Measurements from ENCODE around the gene TMCC2.

Gene TMCC2

DNA sequence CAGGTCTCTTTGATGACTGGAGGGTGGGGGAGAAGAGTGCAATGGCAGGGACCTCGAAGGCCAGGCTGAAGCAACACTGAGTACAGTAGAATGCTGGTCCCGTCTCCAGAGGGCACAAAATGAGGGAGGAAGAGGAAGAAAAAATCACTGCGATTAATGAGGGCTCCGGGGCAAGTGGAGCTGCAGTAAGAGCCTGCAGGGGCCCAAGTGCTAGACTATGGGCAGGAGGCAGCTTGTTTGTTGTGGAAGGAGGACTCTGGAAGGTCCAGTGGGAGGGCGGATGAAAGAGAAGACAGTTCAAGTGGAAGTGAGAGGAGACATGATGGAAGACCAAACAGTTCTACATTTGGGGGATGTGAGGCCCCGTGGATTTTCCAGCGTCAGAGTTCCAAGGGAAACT is 17.4 kb downstream of the TMCC2 start:
- Histone ChIP-seq H3K4me3 (ENCODE audit: low read length) (no peak overlapping the region), H3K36me3 (replicated peaks; ENCODE audit: insufficient read depth, low read length) (no peaks in the 10 kb centered on the region), H3F3A (ENCODE audit: insufficient read depth, low read length) (peaks cover 26% of the 10 kb centered on the region; the same call in 1 of the 2 replicates), H3K9me2 (replicated peaks; ENCODE audit: insufficient read depth, low read length) (no peaks in the 10 kb centered on the region), H3K79me2 (ENCODE audit: low read length) (peaks cover 85% of the 10 kb centered on the region), H3K4me2 (ENCODE audit: low read depth, low read length) (no peak overlapping the region), H4K20me1 (ENCODE audit: insufficient read depth, low read length) (no peaks in the 10 kb centered on the region), H3K27ac (ENCODE audit: low read length) (no peak overlapping the region), H3K9ac (ENCODE audit: low read length) (no peak overlapping the region), H3K4me1 (ENCODE audit: low read length) (peaks cover 45% of the 10 kb centered on the region), H2AFZ (ENCODE audit: low read length) (no peak overlapping the region), H3K9me3 (replicated peaks; ENCODE audit: insufficient read depth, low read length) (no peaks in the 10 kb centered on the region), H3K27me3 (replicated peaks; ENCODE audit: insufficient read depth, low read length) (no peaks in the 10 kb centered on the region)
- no peak for DNase-seq
- TF ChIP-seq, protein P1, sequence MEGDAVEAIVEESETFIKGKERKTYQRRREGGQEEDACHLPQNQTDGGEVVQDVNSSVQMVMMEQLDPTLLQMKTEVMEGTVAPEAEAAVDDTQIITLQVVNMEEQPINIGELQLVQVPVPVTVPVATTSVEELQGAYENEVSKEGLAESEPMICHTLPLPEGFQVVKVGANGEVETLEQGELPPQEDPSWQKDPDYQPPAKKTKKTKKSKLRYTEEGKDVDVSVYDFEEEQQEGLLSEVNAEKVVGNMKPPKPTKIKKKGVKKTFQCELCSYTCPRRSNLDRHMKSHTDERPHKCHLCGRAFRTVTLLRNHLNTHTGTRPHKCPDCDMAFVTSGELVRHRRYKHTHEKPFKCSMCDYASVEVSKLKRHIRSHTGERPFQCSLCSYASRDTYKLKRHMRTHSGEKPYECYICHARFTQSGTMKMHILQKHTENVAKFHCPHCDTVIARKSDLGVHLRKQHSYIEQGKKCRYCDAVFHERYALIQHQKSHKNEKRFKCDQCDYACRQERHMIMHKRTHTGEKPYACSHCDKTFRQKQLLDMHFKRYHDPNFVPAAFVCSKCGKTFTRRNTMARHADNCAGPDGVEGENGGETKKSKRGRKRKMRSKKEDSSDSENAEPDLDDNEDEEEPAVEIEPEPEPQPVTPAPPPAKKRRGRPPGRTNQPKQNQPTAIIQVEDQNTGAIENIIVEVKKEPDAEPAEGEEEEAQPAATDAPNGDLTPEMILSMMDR (IDR thresholded peaks at IDR 0.05; ENCODE audit: low read length): no peak
- TF ChIP-seq EZH2 (optimal IDR thresholded peaks at IDR 0.05; ENCODE audit: low read depth, low read length) (no peak), EZH2phosphoT487 (IDR thresholded peaks at IDR 0.05; ENCODE audit: low read length) (no peak)

DNA sequence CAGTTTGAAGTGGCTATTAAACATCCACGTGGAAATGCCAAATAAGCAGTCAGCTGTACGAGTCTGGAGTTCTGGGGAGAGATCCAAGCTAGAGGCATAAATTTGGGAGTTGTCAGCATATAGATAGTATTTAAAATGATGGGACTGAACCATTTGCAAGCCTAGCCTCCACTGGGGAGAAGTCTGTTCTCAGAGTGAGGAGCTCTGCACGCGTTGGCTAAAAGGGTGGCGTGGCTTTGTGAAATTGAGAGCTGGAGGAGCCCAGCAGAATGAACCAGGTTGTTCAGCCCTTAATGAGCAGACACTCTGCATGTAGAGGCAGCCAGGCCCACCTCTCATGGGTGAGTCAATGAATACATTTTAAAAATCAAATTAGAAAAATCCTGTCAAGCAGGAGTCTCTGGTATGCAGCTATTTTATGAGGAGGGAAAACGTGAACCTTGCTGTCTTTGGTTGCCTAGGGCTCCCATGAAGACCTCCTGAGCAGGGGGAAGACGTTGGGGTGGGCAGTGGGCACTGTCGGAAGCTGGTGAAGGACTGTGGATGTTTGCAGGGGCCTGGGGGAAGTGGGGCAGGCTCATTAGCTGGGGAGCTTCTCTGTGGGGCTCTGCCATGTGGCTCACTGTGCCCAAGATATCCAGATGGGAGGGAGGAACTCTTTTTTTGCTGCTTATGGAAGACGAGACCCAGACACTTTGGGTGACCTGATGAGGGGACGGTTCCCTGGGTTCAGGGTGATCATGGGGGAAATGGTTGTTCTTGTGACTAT is 18.8 kb downstream of the TMCC2 start:
- Histone ChIP-seq H3K4me1 (ENCODE audit: low read length) (peaks cover 45% of the 10 kb centered on the region), H3K36me3 (replicated peaks; ENCODE audit: insufficient read depth, low read length) (no peaks in the 10 kb centered on the region), H3K79me2 (ENCODE audit: low read length) (peaks cover 85% of the 10 kb centered on the region), H3K9me3 (replicated peaks; ENCODE audit: insufficient read depth, low read length) (no peaks in the 10 kb centered on the region), H2AFZ (ENCODE audit: low read length) (no peak overlapping the region), H3K4me2 (ENCODE audit: low read depth, low read length) (peak overlapping the region; percentile 67), H3F3A (ENCODE audit: insufficient read depth, low read length) (peaks cover 26% of the 10 kb centered on the region; the same call in 1 of the 2 replicates), H3K27ac (ENCODE audit: low read length) (peak overlapping the region; percentile 72; the same call in 1 of the 2 replicates), H4K20me1 (ENCODE audit: insufficient read depth, low read length) (no peaks in the 10 kb centered on the region), H3K27me3 (replicated peaks; ENCODE audit: insufficient read depth, low read length) (no peaks in the 10 kb centered on the region), H3K4me3 (ENCODE audit: low read length) (no peak overlapping the region), H3K9ac (ENCODE audit: low read length) (peak overlapping the region; percentile 36; the same call in 1 of the 2 replicates), H3K9me2 (replicated peaks; ENCODE audit: insufficient read depth, low read length) (no peaks in the 10 kb centered on the region)
- TF ChIP-seq, protein P1 (IDR thresholded peaks at IDR 0.05; ENCODE audit: low read length): no peak
- TF ChIP-seq EZH2phosphoT487 (IDR thresholded peaks at IDR 0.05; ENCODE audit: low read length): no peak
- no peak for TF ChIP-seq EZH2 (optimal IDR thresholded peaks at IDR 0.05; ENCODE audit: low read depth, low read length)
- no peak for DNase-seq

GRCh38 chr1:205247130-205247921 is 19.6 kb downstream of the TMCC2 start:
- no peak overlapping the region for H2AFZ ChIP-seq (ENCODE audit: low read length)
- peaks cover 53% of the 10 kb centered on the region for H3K4me1 ChIP-seq (ENCODE audit: low read length)
- H3K4me3 ChIP-seq (ENCODE audit: low read length): peak overlapping the region; percentile 11; the same call in 1 of the 2 replicates
- H3K9me3 ChIP-seq (replicated peaks; ENCODE audit: insufficient read depth, low read length): no peaks in the 10 kb centered on the region
- peak overlapping the region; percentile 36; the same call in 1 of the 2 replicates for H3K9ac ChIP-seq (ENCODE audit: low read length)
- TF ChIP-seq EZH2phosphoT487 (IDR thresholded peaks at IDR 0.05; ENCODE audit: low read length) (no peak), EZH2 (optimal IDR thresholded peaks at IDR 0.05; ENCODE audit: low read depth, low read length) (no peak)
- TF ChIP-seq, protein P1 (IDR thresholded peaks at IDR 0.05; ENCODE audit: low read length): no peak
- H3K79me2 ChIP-seq (ENCODE audit: low read length): peaks cover 82% of the 10 kb centered on the region
- peak; percentile 88 for DNase-seq
- no peaks in the 10 kb centered on the region for H3K9me2 ChIP-seq (replicated peaks; ENCODE audit: insufficient read depth, low read length)
- peak overlapping the region; percentile 67 for H3K4me2 ChIP-seq (ENCODE audit: low read depth, low read length)
- H3K36me3 ChIP-seq (replicated peaks; ENCODE audit: insufficient read depth, low read length): no peaks in the 10 kb centered on the region
- H3K27me3 ChIP-seq (replicated peaks; ENCODE audit: insufficient read depth, low read length): no peaks in the 10 kb centered on the region
- peaks cover 26% of the 10 kb centered on the region for H3F3A ChIP-seq (ENCODE audit: insufficient read depth, low read length)
- H3K27ac ChIP-seq (ENCODE audit: low read length): peak overlapping the region; percentile 72
- no peaks in the 10 kb centered on the region for H4K20me1 ChIP-seq (ENCODE audit: insufficient read depth, low read length)
